ENCODE data around the gene DOCK9.

The DOCK9 gene

GRCh38 chr13:98937911-98938381, 39.9 kb downstream of the DOCK9 start:
- no peak for DNase-seq (ENCODE audit: low read depth)
- H3K4me3 ChIP-seq (ENCODE audit: low read depth, low read length), result no peak overlapping the region

DNA sequence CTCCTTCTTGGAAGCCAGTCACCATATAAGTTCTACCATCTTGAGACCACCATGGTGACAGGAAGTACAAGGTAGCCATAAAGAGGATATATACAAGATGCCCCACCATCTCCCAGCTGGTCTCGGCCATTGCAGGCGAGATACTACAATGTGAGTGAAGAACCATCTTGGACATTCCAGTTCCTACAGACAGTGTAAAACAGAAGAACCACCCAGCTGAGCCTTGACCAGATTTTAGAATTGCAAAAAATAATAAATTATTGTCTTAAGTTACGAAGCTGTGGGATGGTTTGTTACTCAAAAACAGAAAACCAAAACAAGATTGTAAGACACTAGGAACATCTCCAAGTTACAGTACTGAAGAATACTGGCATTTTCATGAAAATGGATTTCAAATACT, 43.6 kb downstream of the DOCK9 start:
- no peak for DNase-seq (ENCODE audit: low read depth)
- TF ChIP-seq, protein P1, sequence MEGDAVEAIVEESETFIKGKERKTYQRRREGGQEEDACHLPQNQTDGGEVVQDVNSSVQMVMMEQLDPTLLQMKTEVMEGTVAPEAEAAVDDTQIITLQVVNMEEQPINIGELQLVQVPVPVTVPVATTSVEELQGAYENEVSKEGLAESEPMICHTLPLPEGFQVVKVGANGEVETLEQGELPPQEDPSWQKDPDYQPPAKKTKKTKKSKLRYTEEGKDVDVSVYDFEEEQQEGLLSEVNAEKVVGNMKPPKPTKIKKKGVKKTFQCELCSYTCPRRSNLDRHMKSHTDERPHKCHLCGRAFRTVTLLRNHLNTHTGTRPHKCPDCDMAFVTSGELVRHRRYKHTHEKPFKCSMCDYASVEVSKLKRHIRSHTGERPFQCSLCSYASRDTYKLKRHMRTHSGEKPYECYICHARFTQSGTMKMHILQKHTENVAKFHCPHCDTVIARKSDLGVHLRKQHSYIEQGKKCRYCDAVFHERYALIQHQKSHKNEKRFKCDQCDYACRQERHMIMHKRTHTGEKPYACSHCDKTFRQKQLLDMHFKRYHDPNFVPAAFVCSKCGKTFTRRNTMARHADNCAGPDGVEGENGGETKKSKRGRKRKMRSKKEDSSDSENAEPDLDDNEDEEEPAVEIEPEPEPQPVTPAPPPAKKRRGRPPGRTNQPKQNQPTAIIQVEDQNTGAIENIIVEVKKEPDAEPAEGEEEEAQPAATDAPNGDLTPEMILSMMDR (IDR thresholded peaks at IDR 0.05; ENCODE audit: low read depth, low read length, missing control alignments), result no peak
- H3K4me3 ChIP-seq (ENCODE audit: low read depth, low read length), result no peak overlapping the region

More at GRCh38 chr13:98937911-98938381, 39.9 kb downstream of the DOCK9 start:
- TF ChIP-seq, protein P1 (IDR thresholded peaks at IDR 0.05; ENCODE audit: low read depth, low read length, missing control alignments), result no peak

DNA sequence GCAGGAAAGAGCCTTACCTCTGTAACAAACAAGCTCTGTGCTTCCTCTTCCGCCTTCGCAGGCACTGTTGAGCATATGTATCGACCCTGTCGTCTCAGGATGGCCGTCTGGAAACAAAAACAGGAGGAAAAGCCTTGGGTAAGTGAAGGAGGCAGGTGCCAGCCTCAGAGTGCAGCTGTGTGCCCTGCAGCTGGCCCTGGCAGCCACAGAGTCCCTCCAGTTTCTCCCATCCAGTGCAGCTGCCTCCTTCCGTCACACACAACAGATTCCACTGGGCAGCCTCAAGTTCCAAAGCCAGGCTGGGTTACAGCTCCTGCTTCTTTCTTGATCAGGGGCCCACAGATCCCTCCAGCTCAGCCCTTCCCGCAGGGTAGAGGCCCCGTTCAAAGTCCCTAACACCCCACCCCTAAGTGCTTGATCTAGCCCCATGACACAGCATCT, 47.7 kb downstream of the DOCK9 start:
- no peak overlapping the region for H3K4me3 ChIP-seq (ENCODE audit: low read depth, low read length)
- TF ChIP-seq, protein P1 (IDR thresholded peaks at IDR 0.05; ENCODE audit: low read depth, low read length, missing control alignments), result no peak
- no peak for DNase-seq (ENCODE audit: low read depth)

DNA sequence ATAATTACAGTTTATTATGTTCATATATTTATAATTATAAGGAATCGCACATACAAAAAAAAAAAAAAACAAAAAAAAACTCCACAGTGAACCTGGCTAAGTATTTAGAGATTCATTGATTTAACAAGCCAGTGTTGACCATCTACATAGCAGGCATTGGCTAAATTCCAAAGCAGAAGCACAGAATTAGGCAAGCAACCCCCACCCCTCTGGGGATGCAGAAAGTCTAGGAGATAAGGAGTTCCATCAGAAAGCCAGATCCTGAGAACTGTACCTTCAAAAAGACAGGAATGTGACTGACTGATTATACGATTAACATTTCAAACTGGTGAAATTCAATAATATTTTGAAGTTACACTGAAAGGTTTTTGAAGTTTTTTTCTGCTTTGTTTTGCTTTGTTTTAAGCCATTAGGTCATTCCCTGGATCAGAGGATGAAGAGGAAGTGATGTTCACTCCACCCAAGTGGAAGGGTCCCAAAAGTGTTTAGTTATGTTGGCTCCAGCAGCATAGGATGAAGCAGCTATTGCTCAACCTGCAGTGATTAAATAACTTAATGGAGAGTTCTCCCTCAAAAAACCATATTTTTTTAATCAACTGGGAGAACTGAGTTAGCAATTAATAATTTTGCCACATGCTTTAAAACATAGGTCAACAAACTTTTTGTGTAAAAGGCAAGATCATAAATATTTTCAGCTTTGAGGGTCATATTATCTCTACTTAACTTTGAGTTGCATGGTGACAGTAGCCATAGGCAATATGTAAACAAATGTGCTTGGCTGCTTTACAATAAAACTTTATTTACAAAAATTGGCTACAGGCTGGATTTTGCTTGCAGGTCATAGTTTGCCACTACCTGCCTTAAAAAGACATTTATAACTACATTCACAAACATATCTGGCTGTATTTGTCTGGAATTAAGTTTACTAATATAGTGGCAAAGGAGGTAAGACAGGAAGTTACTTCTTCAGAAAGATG, 49.6 kb downstream of the DOCK9 start:
- no peak overlapping the region for H3K4me3 ChIP-seq (ENCODE audit: low read depth, low read length)
- DNase-seq (ENCODE audit: low read depth), result no peak
- TF ChIP-seq, protein P1 (IDR thresholded peaks at IDR 0.05; ENCODE audit: low read depth, low read length, missing control alignments), result no peak

DNA sequence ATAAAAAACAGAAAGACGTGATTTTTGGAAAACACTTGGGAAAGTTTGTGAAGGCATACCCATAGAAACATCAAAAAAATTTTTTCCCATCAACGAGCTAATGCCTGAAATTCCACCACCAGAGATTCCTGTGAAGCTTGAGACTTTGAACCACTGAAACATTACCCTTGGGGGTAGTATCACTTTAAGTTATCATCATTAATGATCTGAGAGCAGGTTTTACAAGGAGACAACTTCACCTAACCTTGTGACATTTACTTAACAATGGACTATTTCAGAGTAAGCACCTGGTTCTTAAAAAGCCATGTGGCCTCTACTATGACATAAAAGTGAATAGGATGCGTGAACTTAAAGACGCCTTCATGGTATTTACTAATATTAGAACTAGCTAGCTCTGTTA, 51.9 kb downstream of the DOCK9 start:
- TF ChIP-seq, protein P1 (IDR thresholded peaks at IDR 0.05; ENCODE audit: low read depth, low read length, missing control alignments), result no peak
- no peak for DNase-seq (ENCODE audit: low read depth)

GRCh38 chr13:98923641-98924397, 54.0 kb downstream of the DOCK9 start:
- no peak for DNase-seq (ENCODE audit: low read depth)
- TF ChIP-seq, protein P1 (IDR thresholded peaks at IDR 0.05; ENCODE audit: low read depth, low read length, missing control alignments), result no peak
- no peak overlapping the region for H3K4me3 ChIP-seq (ENCODE audit: low read depth, low read length)

More for the DNA sequence above, 51.9 kb downstream of the DOCK9 start:
- no peak overlapping the region for H3K4me3 ChIP-seq (ENCODE audit: low read depth, low read length)
